ENCODE results near the gene SS18L1.

DNA sequence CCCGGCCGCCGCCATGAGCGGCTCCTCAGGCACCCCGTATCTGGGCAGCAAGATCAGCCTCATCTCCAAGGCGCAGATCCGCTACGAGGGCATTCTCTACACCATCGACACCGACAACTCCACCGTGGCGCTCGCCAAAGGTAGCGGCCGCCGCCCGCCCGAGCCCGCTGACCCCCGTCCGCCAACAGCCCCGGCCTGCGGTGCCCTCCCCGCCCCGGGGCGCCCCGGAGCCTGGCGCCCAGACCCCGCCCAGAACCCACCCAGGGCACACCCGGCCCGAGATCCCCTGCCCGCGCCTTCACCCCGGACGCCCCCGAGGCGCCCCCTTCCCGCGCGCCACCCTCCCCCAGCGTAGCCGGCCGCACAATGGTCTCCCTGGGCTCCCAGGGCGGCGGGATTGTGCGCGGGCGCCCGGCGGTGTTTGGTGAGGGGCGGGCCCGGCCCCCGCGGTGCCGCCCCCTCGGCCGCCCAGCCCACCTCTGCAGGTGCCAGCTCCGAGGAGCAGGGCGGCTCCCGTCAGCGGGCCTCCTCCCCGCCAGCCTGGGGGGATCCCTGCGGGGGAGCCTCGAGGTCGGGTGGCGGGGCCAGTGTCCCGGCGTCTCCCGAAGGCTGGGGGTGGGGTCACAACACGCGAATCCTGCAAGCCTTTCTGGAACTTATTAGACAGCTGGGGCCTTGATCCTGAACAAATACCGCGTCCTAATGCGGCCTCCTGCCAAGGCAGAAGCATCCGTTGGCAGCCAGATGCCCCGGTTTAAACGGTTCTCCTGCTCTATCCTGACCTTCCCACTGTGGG, 20.7 kb upstream of the SS18L1 start:
- no peak for TF ChIP-seq EP300 (IDR thresholded peaks at IDR 0.05)
- no peak for TF ChIP-seq POLR2A (IDR thresholded peaks at IDR 0.05)
- TF ChIP-seq, protein P1, sequence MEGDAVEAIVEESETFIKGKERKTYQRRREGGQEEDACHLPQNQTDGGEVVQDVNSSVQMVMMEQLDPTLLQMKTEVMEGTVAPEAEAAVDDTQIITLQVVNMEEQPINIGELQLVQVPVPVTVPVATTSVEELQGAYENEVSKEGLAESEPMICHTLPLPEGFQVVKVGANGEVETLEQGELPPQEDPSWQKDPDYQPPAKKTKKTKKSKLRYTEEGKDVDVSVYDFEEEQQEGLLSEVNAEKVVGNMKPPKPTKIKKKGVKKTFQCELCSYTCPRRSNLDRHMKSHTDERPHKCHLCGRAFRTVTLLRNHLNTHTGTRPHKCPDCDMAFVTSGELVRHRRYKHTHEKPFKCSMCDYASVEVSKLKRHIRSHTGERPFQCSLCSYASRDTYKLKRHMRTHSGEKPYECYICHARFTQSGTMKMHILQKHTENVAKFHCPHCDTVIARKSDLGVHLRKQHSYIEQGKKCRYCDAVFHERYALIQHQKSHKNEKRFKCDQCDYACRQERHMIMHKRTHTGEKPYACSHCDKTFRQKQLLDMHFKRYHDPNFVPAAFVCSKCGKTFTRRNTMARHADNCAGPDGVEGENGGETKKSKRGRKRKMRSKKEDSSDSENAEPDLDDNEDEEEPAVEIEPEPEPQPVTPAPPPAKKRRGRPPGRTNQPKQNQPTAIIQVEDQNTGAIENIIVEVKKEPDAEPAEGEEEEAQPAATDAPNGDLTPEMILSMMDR (IDR thresholded peaks at IDR 0.05) = no peak
- no peak for TF ChIP-seq POLR2AphosphoS5 (IDR thresholded peaks at IDR 0.05)
